Rectal smooth muscle tissue (tissue), 1 donor: Measurements from ENCODE around the gene RCN2.

Source experiments
- H3K27ac ChIP-seq: one replicate; pipeline ENCODE4 v1.7.0; 2013; ENCODE audit warnings: low read depth, low read length, inconsistent platforms
- H3K27me3 ChIP-seq: one replicate; pipeline ENCODE4 v1.7.0; 2013; ENCODE audit warnings: low read length; ENCODE audit not compliant: control insufficient read depth, insufficient read depth
- H3K36me3 ChIP-seq: one replicate; pipeline ENCODE4 v1.7.0; 2013; ENCODE audit warnings: low read length; ENCODE audit not compliant: control insufficient read depth, insufficient read depth
- H3K4me1 ChIP-seq: one replicate; pipeline ENCODE4 v1.7.0; 2013; ENCODE audit warnings: low read length; ENCODE audit not compliant: control insufficient read depth, insufficient read depth
- H3K4me3 ChIP-seq: one replicate; pipeline ENCODE4 v1.7.0; 2013; ENCODE audit warnings: low read length
- H3K9ac ChIP-seq: one replicate; pipeline ENCODE4 v1.7.0; 2013; ENCODE audit warnings: low read length

The RCN2 gene

GRCh38 chr15:76939715-76940114, 8.2 kb downstream of the RCN2 start:
- Histone ChIP-seq H3K36me3 (peaks cover 3% of the 10 kb centered on the region), H3K9ac (no peak overlapping the region), H3K27ac (no peak overlapping the region), H3K4me3 (no peak overlapping the region), H3K4me1 (no peaks in the 10 kb centered on the region), H3K27me3 (no peaks in the 10 kb centered on the region)

DNA sequence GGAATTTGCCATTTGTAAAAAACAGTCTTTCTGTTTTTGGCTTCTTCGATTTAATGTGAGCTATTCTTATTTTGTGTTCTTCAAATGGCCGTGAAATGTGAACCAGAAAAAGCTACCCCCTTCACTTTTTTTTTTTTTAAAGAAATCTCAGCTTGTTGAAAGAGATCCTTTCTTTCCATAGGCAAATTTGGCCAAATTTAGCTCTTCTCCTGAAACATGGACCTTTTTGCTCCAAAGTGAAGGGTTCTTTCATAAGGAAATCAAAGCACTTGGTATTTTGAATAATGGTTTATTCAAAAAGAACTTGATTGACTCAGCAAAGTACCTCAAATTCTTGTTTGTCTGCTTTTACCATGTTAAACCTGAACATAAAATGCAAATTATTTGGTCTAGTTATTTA, 10.1 kb downstream of the RCN2 start:
- H3K4me3 ChIP-seq = no peak overlapping the region
- no peak overlapping the region for H3K27ac ChIP-seq
- no peaks in the 10 kb centered on the region for H3K27me3 ChIP-seq
- no peaks in the 10 kb centered on the region for H3K36me3 ChIP-seq
- no peak overlapping the region for H3K9ac ChIP-seq
- peaks cover 5% of the 10 kb centered on the region for H3K4me1 ChIP-seq

DNA sequence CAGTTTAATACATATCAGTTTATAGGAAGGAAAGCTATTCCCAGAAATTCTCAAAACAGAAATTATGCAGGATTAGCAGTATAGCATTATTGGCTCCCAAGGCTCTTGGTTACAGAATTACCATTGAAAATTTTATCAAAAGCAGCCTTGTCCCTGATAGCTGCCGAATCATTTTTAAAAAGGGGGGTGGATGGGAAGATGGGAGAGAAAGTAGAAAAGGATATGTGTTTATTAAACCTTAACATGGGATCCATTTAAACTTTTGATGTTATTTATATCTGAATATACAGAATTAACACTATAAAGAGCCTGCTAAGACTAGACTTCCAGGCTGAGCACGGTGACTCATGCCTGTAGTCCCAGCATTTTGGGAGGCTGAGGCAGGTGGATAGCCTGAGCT, 10.8 kb downstream of the RCN2 start:
- Histone ChIP-seq H3K9ac (no peak overlapping the region), H3K36me3 (no peaks in the 10 kb centered on the region), H3K27ac (no peak overlapping the region), H3K27me3 (no peaks in the 10 kb centered on the region), H3K4me1 (peaks cover 5% of the 10 kb centered on the region), H3K4me3 (no peak overlapping the region)

GRCh38 chr15:76945494-76946093, 14.0 kb downstream of the RCN2 start:
- H3K4me3 ChIP-seq = no peak overlapping the region
- no peaks in the 10 kb centered on the region for H3K27me3 ChIP-seq
- H3K9ac ChIP-seq = no peak overlapping the region
- peaks cover 5% of the 10 kb centered on the region for H3K4me1 ChIP-seq
- no peaks in the 10 kb centered on the region for H3K36me3 ChIP-seq
- H3K27ac ChIP-seq = peak overlapping the region; percentile 12

GRCh38 chr15:76947454-76947853, 15.9 kb downstream of the RCN2 start:
- Histone ChIP-seq H3K27me3 (no peaks in the 10 kb centered on the region), H3K27ac (no peak overlapping the region), H3K4me3 (no peak overlapping the region), H3K9ac (no peak overlapping the region), H3K4me1 (peaks cover 5% of the 10 kb centered on the region), H3K36me3 (no peaks in the 10 kb centered on the region)

DNA sequence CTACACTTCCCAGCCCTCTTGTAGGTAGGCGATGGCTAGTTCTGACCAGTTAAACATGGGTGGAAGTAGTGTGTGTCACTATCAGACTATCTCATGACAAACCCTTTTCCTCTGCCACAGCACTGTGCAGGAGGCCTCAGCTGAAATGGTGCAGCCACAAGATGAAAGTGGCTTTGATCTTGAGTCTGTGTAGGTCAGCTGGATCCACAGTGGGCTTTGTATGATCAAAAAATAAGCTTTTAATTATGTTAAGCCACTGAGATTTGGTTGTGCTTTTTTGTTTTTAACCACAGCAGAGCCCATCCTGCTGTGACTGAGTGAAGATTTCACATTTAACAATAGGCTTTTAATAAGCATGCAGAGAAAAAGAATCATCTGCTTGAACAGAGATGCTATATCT, 19.7 kb downstream of the RCN2 start:
- no peak overlapping the region for H3K27ac ChIP-seq
- H3K4me1 ChIP-seq = peaks cover 7% of the 10 kb centered on the region
- no peaks in the 10 kb centered on the region for H3K27me3 ChIP-seq
- H3K36me3 ChIP-seq = no peaks in the 10 kb centered on the region
- H3K9ac ChIP-seq = no peak overlapping the region
- no peak overlapping the region for H3K4me3 ChIP-seq

GRCh38 chr15:76953913-76954312, 22.4 kb downstream of the RCN2 start:
- no peak overlapping the region for H3K27ac ChIP-seq
- H3K27me3 ChIP-seq = no peaks in the 10 kb centered on the region
- H3K36me3 ChIP-seq = no peaks in the 10 kb centered on the region
- no peak overlapping the region for H3K9ac ChIP-seq
- no peak overlapping the region for H3K4me3 ChIP-seq
- H3K4me1 ChIP-seq = peaks cover 7% of the 10 kb centered on the region

DNA sequence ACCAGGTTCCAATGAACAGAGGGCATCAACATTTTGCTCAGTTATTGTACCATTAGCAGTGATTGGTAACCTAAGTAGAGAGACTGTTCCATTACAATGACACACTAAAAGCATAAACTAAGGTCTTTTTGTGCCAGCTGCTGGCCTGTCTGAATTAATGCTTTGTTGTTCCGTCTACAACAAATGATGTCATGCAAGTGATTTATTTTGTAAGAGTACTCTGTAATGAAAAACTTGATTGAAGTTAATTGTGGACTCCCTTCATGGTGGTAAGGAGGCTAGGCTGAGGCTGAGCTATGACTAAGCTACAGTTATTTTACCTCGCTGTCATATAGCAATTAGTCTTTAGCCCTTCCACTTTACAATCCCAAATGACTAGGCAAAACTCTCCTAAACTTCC, 23.2 kb downstream of the RCN2 start:
- H3K27ac ChIP-seq = no peak overlapping the region
- H3K4me1 ChIP-seq = peaks cover 7% of the 10 kb centered on the region
- H3K9ac ChIP-seq = no peak overlapping the region
- H3K4me3 ChIP-seq = no peak overlapping the region
- H3K36me3 ChIP-seq = no peaks in the 10 kb centered on the region
- no peaks in the 10 kb centered on the region for H3K27me3 ChIP-seq

GRCh38 chr15:76961268-76962011, 29.9 kb downstream of the RCN2 start:
- H3K27ac ChIP-seq = peak overlapping the region; percentile 55
- H3K4me1 ChIP-seq = peaks cover 10% of the 10 kb centered on the region
- no peak overlapping the region for H3K9ac ChIP-seq
- no peaks in the 10 kb centered on the region for H3K36me3 ChIP-seq
- no peak overlapping the region for H3K4me3 ChIP-seq
- no peaks in the 10 kb centered on the region for H3K27me3 ChIP-seq

GRCh38 chr15:76962337-76963013, 30.9 kb downstream of the RCN2 start:
- H3K27me3 ChIP-seq = no peaks in the 10 kb centered on the region
- peaks cover 10% of the 10 kb centered on the region for H3K4me1 ChIP-seq
- H3K36me3 ChIP-seq = no peaks in the 10 kb centered on the region
- no peak overlapping the region for H3K9ac ChIP-seq
- H3K27ac ChIP-seq = peak overlapping the region; percentile 55
- H3K4me3 ChIP-seq = no peak overlapping the region

DNA sequence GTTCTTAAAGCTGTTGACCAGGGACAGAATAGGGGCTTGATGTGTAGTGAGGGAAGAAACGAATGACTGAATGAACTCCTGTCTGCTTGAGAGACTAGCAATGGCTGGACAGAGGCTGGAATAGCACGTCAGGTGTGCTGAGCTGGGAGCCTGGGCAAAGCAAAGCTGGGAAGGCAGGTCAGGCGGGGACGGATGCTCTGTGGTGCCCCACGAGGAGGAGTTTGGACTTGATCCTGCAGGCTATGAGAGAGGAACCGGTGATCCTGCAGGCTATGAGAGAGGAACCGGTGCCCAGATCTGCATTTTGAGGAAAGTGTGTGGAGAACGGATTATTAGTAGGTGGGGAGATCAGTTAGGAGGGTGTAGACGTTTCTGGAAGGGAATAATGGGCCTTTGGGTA, 32.0 kb downstream of the RCN2 start:
- H3K9ac ChIP-seq = no peak overlapping the region
- no peaks in the 10 kb centered on the region for H3K27me3 ChIP-seq
- no peak overlapping the region for H3K4me3 ChIP-seq
- H3K36me3 ChIP-seq = no peaks in the 10 kb centered on the region
- peaks cover 10% of the 10 kb centered on the region for H3K4me1 ChIP-seq
- H3K27ac ChIP-seq = no peak overlapping the region

DNA sequence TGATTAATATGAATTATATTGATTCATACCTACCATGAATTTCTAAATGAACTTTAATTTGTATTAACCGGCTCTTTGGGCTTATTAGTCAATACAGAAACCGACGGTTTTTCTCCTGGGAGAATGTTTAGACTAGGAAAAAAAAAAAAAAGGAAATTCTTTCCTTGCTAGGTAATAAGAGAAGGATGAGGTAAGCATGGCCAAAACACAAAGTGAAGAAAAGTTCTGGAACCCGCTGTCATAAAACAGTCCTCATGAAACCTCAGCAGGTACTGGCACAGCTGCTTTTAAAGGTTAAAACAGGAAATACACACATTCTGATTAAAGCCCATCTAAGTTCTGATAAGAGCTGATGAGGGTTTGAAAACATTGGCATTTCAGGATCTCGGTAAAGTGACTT, 32.6 kb downstream of the RCN2 start:
- Histone ChIP-seq H3K9ac (no peak overlapping the region), H3K36me3 (no peaks in the 10 kb centered on the region), H3K4me1 (peaks cover 10% of the 10 kb centered on the region), H3K27ac (peak overlapping the region; percentile 40), H3K4me3 (no peak overlapping the region), H3K27me3 (no peaks in the 10 kb centered on the region)
